GM12801 (cell line): ENCODE measurements around the gene EHD3.

ENCODE experiments used
- TF ChIP-seq, protein P1 (sequence below): IDR thresholded peaks from one replicate; pipeline ENCODE4 v1.5.1; 2011; ENCODE audit warnings: control low read depth; ENCODE audit not compliant: insufficient read length; ENCODE audit errors: extremely low read depth

Gene EHD3

DNA sequence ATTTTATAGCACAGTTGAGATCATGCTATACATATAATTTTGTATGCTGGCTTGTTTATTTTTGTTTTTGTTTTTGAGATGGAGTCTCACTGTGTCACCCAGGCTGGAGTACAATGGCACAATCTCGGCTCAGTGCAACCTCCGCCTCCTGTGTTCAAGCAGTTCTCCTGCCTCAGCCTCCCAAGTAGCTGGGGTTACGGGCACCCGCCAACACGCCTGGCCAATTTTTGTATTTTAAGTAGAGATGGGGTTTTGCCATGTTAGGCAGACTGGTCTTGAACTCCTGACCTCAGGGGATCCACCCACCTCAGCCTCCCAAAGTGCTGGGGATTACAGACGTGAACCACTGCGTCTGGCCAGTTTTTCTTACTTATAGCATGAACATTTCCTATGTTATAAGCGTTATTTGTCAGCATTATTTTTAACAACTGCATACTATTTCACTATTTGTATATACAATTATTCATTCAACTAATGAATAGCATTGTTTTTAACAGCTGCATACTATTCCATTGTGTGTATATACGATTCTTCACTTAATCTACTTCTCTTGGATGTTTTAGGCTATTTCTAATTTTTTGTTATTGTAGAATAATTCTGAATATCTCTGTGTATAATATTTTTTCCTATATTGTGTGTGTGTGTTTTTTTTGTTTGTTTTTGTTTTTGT is 3.5 kb downstream of the EHD3 start:
- TF ChIP-seq, protein P1, sequence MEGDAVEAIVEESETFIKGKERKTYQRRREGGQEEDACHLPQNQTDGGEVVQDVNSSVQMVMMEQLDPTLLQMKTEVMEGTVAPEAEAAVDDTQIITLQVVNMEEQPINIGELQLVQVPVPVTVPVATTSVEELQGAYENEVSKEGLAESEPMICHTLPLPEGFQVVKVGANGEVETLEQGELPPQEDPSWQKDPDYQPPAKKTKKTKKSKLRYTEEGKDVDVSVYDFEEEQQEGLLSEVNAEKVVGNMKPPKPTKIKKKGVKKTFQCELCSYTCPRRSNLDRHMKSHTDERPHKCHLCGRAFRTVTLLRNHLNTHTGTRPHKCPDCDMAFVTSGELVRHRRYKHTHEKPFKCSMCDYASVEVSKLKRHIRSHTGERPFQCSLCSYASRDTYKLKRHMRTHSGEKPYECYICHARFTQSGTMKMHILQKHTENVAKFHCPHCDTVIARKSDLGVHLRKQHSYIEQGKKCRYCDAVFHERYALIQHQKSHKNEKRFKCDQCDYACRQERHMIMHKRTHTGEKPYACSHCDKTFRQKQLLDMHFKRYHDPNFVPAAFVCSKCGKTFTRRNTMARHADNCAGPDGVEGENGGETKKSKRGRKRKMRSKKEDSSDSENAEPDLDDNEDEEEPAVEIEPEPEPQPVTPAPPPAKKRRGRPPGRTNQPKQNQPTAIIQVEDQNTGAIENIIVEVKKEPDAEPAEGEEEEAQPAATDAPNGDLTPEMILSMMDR = no peak

DNA sequence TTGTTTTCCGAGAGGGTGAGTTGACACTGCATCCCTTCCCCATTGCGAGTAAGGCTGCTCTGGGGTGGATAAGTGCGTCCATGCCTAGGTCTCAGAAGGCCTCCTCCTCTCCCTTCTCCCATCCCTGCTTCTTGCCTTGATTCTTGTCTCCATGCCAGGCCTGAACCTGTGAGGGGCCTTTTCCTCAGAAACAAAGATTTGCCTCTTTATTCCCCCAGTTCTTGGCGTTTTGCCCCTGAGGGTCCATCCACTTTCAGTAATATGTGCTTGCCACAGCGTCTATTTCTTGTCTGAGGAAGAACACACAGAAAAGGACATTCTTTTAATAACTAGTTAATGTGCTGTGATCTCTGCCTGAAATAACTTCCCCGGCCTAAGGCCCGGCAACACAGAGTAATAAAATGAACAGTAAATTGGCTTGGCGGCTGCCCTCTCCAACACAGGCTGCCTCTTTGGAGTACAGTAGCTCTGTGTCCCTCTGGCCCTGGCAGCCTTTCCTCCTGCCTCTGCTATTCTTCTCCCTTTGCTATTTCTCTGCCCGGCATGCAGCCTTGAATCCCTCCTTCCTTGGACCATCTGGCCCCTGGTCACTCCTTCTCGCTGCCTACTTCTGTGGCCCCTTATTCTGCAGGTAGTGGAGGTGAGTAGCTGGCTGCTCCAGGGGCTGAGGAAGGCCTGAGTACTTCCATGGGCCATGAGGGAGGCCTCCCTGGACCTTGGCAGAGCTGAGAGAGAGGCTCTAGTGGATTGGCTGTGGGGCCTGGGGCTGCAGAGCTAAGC is 4.4 kb downstream of the EHD3 start:
- TF ChIP-seq, protein P1 = no peak

DNA sequence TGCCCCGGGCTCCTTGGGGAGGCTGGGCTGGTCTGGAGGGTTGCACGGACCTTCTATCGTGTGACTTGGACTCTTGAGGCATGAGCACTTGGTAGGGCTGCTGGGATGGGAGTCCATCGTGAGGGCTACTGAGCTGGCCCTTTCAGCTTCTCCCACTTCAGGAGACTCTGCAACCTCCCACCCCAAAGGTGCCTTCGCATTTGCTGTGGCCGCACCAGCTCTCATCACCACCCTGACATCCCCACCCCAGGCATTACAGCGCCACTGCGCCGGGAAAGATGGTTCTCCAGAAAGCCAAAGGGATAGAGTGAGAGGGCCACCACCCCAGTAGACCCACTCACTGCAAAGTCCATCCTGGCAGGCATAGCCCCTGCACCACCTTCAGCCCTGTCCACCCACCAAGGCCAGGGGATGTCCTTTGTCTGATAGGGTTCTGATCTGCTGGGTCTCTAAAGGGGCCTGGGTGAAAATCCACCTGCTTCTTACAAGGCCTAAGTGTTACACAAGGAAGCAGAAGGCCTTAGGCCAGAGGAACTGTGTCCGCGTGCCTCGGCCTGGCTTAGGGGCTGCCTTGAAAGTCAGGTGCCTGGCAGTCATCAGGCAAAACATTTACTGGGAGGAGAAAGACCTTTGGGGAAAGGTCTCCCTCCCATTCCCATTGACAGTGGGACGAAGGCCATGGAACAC is 5.1 kb downstream of the EHD3 start:
- TF ChIP-seq, protein P1 = no peak

DNA sequence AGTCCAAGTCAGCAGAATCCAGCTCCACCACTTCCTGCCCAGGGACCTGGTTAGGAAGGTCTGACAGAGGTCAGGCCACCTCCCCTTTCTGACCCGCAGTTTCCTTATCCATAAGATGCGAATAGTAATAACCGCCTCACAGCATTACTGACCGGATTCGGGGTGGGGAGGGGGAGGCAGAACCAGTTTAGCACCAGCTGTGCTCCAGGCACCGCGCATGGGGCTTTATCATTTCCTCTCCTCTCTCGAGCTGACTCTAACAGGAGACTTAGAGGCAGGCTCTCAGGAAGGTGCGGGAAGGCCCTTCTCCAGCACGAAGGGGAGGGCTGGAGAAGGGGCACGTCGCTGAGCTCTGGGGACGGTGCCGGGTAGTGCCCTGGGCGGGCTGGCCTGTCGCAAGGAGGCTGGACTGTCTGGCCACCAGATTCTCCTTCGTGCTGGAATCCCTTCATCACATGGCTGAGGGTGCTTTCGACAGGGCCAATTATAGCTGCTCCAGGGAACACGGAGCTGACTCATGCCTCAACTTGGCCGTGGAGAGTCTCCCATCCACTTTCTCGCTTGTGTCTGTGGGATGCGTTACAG is 5.7 kb downstream of the EHD3 start:
- TF ChIP-seq, protein P1 = no peak

DNA sequence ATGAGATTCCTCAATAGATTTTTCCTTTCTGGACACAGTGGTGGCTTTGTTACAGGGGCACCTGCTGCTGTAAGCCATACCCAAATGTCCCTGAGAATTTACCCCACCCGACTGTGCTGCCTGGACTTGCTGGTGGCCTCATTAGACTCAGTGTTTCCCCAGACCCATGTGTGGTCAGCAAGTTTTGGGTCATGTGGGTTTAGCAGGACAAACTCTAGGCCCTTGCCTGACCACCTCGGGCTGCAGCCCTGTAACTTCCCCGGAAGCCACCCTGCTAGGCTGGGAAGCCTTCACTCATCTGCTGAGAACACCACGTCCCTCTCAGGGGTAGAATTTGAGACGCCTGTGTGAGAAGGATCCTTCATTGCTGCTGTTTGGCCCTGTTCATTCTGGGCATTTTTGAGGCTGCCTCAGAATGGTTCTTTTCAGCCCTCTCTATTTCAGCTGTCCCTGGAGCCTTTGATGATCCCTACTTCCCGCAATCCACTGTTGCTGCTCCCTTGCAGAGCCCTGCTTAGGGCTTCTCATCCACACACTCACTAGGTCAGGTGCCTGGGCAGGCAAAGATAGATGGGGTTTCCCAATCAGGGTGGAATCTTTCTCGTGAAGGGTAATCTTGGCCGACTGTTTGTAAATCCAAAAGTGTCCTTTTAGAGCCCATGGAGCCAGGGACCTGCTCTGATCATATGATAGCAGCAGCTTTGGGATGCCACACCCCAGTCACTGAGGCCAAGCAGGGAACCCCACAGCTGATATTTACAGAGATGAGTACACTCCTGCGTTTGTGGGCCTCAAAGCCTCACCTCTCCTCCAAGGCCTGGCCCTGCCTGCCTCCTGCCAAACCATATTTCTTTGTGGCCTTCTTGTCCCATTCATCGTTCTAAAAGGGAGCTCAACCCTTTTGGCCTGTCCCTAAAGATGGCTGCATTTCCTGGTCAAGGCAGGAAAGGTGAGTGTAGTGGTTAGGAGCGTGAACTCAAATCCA is 6.7 kb downstream of the EHD3 start:
- TF ChIP-seq, protein P1 = no peak

DNA sequence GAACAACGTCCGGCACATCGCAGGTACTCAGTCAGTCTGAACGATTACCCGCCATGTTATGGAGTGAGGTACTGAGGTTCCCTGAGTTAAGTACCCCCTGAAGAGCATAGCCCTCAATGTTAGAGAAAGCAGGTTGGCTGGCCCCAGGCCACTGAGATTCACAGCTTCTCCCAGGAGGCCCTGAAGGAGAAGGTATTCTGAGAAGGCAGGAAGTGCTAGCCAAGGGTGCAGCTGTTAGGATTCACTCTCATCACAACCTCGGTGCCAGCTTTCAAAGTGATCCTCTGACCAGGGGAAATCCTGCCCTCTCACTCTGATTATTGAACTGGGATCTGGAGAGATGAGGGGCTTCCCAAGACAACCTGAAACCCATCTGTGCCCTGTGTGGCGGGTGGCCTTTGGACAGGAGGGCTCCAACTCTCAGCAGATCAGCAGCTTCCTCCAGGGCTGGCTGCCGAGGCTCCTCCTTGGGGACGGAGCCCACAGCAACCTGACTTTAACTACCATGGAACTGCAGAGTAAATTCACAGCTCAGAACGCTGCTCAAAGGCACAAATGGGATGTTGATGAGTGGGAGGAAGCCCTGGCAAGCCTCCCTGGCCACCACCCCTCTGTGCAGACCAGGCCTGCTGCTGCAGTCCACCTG is 7.8 kb downstream of the EHD3 start:
- TF ChIP-seq, protein P1 = no peak
